NCI-H2227 (cell line): ENCODE results near the gene PLPP1.

Source experiments
- DNase-seq: peaks from one replicate; lab custom pipeline; 2025; ENCODE audit not compliant: unreplicated experiment; lab: John Stamatoyannopoulos, UW

The PLPP1 gene

DNA sequence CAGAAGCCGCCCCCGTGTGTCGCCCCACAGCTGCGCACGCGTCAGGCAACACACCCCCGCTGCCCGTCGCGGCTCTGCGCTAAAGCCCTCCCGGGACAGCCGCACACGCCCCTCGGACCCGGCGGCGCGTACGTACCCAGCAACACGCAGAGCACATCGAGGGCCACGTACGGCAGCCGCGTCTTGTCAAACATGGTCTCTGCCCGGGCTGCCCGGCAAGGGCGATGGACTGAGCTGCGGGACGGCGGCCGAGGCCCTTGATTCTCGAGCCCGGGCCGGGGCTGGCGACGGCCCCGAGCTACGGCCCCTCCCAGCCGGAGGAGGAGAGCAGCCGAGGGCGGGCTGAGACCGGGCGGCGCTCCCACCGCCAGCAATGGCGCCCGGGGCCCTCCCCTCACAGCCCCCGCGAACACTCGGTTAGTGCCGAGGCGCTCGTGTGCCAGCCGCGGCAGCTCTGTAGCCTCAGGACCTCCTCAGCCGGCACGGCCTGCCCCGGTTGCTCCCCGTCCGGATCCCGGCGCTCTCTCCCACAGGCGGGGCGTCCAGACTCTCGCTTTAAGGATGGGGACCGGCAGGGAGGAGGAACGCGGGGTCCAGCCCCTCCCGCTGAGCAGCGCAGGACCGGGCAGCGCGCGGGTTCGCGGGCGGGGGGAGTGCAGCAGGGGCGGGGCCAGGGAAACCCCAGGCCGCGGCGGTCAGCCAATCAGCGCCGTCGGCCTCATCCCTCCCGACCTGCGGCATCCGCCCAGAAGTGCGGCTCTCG lies at the start of gene PLPP1:
Gene PLPP1 (minus strand): TSS at position 529 of the 763 bp plus-strand sequence. CDS start 335 bp downstream, at position 194.
- DNase-seq: peak; percentile 88

DNA sequence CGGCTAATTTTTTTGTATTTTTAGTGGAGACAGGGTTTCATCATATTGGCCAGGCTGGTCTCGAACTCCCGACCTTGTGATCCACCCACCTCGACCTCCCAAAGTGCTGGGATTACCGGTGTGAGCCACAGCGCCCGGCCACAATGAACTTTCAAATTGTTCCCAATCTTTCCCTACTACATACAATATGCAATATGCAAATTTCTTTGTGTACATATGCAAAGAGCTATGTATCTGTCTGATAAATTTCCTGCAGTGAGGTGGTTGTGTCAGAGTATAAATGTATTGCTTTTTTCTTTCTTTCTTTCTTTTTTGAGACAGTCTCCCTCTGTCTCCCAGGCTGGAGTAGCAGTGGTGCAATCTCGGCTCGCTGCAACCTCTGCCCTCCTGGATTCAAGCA lies 48.8 kb upstream of the PLPP1 start:
- no peak for DNase-seq

DNA sequence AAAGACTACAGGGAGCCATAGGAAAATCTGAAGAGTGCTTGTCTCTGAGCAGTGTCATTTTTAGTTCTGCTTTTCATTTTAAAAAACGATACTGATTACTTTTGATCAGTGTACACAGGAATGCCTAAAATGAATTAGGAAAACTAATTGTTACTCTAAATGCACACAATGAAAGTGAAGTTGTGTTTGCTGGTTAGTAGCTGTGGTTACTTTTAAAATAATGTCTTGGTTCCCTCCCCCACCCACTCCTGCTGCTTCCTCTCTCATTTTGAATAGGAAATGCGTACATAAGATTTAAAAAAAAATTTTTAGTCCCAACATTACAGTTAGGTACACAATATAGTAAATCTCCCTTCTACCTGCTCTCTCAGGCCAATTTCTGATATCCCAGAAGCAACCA lies 47.5 kb upstream of the PLPP1 start:
- DNase-seq: no peak

DNA sequence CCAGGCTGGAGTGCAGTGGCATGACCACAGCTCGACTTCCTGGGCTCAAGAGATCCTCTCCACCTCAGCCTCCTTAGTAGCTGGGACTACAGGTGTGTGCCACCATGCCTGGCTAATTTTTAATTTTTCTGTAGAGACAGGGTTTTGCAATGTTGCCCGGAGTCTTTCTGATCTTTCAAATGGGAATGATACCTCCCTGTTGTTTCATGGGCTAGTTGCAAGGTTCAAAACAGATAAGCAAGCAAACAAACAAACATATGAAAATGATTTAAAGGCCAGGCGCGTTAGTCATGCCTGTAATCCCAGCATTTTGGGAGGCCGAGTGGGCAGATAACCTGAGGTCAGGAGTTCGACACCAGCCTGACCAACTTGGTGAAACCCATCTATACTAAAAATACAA lies 45.3 kb upstream of the PLPP1 start:
- no peak for DNase-seq

GRCh38 chr5:55578771-55579170 lies 44.0 kb upstream of the PLPP1 start:
- no peak for DNase-seq

GRCh38 chr5:55577353-55578060 lies 42.7 kb upstream of the PLPP1 start:
- no peak for DNase-seq

- no peak for DNase-seq
Measured at GRCh38 chr5:55576661-55577060, 41.9 kb upstream of the PLPP1 start.

DNA sequence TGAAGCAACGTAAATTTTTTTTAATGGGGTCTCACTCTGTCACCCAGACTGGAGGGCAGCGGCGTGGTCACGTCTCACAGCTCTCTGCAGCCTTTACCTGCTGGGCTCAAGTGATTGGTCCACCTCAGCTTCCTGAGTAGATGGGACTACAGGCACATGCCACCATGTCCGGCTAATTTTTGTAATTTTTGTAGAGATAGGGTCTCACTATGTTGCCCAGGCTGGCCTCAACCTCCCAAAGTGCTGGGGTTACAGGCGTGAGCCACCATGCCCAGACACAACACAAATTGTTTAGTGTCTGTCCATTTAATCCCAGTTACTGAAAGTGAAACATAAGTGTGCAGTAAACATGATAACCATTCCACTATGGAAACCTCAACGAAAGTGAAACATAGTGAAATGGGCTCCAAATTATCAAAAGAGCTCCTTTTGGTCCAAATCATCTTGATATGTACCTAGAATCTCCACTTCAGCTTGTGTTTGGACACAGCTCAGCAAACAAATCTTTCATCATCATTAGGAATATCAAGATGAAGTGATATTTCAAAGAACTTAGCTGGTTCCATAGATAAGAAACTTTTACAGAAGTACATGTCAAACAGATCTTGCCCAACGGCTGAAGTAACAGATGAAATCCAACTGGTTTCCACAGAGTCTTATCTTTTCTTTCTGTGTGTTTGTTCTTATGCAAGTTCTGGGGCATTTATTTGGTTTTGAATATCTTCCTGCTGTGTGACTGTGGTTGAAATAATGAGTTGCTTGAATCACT lies 41.2 kb upstream of the PLPP1 start:
- DNase-seq: no peak

GRCh38 chr5:55572600-55572999 lies 37.8 kb upstream of the PLPP1 start:
- no peak for DNase-seq

- DNase-seq: no peak
Measured at GRCh38 chr5:55572020-55572419, 37.3 kb upstream of the PLPP1 start.

DNA sequence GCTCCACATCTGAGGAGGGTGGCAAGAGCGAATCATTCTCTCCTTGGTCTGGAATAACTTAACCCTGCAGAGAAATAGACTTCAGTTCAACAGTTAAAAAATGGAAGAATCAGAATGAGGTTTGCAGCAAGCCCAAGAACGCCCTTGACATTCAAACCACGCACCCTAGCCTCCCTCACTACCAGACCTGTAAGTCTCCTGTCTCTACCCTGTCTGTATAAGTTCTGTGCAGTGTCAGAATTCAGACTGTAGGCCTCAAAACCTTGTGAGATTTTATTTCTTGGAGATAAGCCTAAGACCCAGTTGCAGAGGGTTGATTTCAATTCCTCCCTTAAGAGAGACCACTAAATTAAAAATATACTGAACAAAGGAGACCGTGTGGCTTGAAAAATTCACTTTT lies 35.8 kb upstream of the PLPP1 start:
- no peak for DNase-seq

DNA sequence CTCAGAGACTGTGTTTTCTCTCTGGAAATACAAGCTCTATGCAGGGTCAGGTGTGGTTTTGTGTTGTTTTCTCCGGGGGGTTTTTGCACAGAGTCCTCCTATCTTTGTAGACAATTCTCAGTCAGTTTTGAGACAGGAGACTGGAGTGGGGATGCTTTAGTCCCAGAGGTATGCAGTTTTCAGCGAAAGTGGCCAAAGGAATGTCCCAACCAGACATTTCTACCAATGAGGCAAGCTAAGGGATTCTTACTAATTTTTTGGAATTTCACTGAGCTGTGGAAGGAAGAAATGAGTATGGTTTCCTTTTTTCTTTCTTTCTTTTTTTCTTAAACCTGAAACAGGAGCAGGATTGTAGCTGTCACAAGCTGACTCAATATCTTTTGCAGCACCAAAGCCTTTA lies 35.3 kb upstream of the PLPP1 start:
- no peak for DNase-seq

GRCh38 chr5:55569513-55569865 lies 34.7 kb upstream of the PLPP1 start:
- no peak for DNase-seq

- DNase-seq: no peak
Measured at GRCh38 chr5:55568654-55569512, 34.1 kb upstream of the PLPP1 start.

DNA sequence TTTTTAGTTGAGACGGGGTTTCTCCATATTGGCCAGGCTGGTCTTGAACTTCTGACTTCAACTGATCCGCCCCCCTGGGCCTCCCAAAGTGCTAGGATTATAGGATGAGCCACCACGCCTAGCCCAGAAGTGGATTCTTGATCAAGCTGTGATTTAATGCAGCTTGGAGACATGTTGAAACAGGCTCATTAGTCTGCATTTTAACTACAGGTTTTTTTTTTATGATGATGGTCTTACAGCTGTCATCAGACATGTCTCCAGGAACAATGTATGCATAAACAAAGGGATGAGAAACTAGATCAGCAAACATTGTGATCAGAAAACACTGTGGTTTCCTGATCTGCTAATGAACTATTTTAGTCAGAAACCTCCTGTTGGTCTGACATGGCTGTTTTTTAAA lies 30.0 kb upstream of the PLPP1 start:
- DNase-seq: no peak

- no peak for DNase-seq
Measured at GRCh38 chr5:55558484-55558883, 23.7 kb upstream of the PLPP1 start.

DNA sequence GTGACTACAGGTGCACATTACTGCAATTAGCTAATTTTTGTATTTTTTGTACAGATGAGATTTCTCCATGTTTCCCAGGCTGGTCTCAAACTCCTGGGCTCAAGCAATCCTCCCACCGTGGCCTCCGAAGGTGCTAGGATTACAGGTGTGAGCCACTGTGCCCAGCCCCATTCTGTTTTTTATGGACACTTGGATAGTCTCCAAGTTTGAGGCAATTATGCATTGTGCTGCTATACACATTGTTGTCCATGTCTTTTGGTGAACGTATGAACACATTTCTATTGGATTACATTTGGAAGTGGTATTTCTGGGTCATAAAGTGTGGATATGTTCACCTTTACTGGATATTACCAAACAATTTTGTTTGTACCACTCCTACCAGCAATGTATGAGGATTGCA lies 22.4 kb upstream of the PLPP1 start:
- no peak for DNase-seq

DNA sequence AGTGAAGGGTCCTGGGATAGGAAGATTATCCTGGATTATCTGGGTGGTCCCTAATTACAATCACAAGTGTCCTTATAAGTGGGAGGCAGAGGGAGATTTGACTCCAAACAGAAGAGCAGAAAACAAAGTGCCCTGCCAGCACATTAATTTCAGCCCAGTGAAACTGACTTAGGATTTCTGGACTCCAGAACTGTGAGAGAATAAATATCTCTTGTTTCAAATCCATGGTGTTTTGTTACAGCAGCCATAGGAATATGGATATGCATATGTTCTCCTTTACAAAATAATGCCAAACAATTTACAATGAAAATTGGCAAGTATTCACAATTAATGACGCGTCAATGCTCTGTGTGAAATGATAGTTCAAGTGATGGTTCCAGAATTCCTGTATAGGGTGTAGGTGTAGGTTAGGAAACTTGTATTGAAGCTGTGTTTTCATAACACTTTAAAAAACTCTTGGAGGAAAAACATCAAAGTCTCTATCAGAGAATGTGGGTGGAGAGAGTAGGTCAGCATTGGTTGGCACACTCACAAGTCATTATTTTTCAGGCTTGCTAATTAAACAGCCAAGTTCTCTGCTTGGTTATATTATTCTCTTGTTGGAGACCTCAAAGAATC lies 19.9 kb upstream of the PLPP1 start:
- no peak for DNase-seq

- DNase-seq: no peak
Measured at GRCh38 chr5:55551904-55552303, 17.1 kb upstream of the PLPP1 start.

- no peak for DNase-seq
Measured at GRCh38 chr5:55551358-55551757, 16.6 kb upstream of the PLPP1 start.

- no peak for DNase-seq
Measured at GRCh38 chr5:55547781-55548180, 13.0 kb upstream of the PLPP1 start.
